ENCODE measurements around the gene CRABP2.

DNA sequence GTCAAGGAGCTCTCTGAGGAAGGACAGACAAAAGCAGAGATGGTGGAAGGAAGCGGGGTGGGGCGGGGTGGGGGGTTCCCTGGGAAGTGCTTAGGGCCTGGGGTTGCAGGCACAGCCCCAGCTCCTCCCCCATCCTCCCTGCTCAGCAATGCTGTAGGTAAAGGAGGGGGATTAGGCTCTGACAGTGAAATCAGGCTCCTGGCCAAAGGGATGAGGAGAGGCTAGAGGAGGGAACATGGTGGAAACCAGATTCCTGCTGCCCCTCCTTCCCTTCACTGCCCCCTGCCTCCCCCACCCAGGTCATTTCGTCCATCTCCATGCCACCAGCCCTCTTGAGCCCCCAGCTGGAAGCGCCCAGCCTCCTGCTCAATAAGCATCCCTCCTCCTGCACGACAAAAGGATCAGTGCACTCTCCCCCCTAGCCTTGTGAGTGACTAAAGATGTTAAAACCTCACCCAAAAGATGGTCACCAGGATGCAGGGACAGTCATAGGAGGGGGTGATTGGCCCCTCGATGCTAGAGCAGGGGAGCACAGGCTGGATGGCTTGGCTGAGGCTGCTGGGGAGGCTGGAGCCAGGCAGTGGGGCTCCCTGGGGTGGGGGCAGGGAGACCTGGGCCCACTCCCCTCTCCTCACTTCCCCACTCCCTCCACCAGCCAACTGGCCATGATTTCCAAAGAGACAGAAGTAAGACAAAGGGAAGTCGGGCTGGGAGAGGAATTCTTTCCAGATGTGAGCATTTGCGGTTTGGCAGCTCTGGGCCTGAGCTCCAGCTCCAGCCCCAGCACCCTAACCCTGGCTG lies 2.2 kb upstream of the CRABP2 start:
- TF ChIP-seq ZNF24 (IDR thresholded peaks at IDR 0.05) (no peak), RCOR2 (CRISPR knock-in tag; IDR thresholded peaks at IDR 0.05) (no peak), ZNF746 (CRISPR knock-in tag; IDR thresholded peaks at IDR 0.05) (no peak), ZNF850 (CRISPR knock-in tag; conservative IDR thresholded peaks at IDR 0.05) (no peak), ARNTL (CRISPR knock-in tag; IDR thresholded peaks at IDR 0.05) (no peak), CC2D1A (CRISPR knock-in tag; IDR thresholded peaks at IDR 0.05) (no peak), JUNB (CRISPR knock-in tag; IDR thresholded peaks at IDR 0.05; ENCODE audit: borderline replicate concordance) (no peak), MTF1 (CRISPR knock-in tag; IDR thresholded peaks at IDR 0.05) (no peak), KDM3A (CRISPR knock-in tag; IDR thresholded peaks at IDR 0.05; ENCODE audit: low read depth) (no peak)
- TF ChIP-seq, protein P1, sequence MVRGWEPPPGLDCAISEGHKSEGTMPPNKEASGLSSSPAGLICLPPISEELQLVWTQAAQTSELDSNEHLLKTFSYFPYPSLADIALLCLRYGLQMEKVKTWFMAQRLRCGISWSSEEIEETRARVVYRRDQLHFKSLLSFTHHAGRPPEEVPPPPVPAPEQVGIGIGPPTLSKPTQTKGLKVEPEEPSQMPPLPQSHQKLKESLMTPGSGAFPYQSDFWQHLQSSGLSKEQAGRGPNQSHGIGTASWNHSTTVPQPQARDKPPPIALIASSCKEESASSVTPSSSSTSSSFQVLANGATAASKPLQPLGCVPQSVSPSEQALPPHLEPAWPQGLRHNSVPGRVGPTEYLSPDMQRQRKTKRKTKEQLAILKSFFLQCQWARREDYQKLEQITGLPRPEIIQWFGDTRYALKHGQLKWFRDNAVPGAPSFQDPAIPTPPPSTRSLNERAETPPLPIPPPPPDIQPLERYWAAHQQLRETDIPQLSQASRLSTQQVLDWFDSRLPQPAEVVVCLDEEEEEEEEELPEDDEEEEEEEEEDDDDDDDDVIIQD (CRISPR knock-in tag; IDR thresholded peaks at IDR 0.05; ENCODE audit: low read depth), result no peak
- TF ChIP-seq, protein P2, sequence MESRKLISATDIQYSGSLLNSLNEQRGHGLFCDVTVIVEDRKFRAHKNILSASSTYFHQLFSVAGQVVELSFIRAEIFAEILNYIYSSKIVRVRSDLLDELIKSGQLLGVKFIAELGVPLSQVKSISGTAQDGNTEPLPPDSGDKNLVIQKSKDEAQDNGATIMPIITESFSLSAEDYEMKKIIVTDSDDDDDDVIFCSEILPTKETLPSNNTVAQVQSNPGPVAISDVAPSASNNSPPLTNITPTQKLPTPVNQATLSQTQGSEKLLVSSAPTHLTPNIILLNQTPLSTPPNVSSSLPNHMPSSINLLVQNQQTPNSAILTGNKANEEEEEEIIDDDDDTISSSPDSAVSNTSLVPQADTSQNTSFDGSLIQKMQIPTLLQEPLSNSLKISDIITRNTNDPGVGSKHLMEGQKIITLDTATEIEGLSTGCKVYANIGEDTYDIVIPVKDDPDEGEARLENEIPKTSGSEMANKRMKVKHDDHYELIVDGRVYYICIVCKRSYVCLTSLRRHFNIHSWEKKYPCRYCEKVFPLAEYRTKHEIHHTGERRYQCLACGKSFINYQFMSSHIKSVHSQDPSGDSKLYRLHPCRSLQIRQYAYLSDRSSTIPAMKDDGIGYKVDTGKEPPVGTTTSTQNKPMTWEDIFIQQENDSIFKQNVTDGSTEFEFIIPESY (CRISPR knock-in tag; IDR thresholded peaks at IDR 0.05), result no peak
- TF ChIP-seq, protein P3, sequence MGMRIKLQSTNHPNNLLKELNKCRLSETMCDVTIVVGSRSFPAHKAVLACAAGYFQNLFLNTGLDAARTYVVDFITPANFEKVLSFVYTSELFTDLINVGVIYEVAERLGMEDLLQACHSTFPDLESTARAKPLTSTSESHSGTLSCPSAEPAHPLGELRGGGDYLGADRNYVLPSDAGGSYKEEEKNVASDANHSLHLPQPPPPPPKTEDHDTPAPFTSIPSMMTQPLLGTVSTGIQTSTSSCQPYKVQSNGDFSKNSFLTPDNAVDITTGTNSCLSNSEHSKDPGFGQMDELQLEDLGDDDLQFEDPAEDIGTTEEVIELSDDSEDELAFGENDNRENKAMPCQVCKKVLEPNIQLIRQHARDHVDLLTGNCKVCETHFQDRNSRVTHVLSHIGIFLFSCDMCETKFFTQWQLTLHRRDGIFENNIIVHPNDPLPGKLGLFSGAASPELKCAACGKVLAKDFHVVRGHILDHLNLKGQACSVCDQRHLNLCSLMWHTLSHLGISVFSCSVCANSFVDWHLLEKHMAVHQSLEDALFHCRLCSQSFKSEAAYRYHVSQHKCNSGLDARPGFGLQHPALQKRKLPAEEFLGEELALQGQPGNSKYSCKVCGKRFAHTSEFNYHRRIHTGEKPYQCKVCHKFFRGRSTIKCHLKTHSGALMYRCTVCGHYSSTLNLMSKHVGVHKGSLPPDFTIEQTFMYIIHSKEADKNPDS (CRISPR knock-in tag; IDR thresholded peaks at IDR 0.05), result no peak
- TF ChIP-seq, protein P4, sequence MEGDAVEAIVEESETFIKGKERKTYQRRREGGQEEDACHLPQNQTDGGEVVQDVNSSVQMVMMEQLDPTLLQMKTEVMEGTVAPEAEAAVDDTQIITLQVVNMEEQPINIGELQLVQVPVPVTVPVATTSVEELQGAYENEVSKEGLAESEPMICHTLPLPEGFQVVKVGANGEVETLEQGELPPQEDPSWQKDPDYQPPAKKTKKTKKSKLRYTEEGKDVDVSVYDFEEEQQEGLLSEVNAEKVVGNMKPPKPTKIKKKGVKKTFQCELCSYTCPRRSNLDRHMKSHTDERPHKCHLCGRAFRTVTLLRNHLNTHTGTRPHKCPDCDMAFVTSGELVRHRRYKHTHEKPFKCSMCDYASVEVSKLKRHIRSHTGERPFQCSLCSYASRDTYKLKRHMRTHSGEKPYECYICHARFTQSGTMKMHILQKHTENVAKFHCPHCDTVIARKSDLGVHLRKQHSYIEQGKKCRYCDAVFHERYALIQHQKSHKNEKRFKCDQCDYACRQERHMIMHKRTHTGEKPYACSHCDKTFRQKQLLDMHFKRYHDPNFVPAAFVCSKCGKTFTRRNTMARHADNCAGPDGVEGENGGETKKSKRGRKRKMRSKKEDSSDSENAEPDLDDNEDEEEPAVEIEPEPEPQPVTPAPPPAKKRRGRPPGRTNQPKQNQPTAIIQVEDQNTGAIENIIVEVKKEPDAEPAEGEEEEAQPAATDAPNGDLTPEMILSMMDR (CRISPR knock-in tag; IDR thresholded peaks at IDR 0.05), result no peak
